ENCODE data around the gene HOXB13. TPM values are rescaled to one million over a fixed set of nuclear protein-coding genes. Genes with fewer than 3 reads are reported as not detected.

HOXB13 gene
- total RNA-seq, 1 donor from 2014 or later = not detected

DNA sequence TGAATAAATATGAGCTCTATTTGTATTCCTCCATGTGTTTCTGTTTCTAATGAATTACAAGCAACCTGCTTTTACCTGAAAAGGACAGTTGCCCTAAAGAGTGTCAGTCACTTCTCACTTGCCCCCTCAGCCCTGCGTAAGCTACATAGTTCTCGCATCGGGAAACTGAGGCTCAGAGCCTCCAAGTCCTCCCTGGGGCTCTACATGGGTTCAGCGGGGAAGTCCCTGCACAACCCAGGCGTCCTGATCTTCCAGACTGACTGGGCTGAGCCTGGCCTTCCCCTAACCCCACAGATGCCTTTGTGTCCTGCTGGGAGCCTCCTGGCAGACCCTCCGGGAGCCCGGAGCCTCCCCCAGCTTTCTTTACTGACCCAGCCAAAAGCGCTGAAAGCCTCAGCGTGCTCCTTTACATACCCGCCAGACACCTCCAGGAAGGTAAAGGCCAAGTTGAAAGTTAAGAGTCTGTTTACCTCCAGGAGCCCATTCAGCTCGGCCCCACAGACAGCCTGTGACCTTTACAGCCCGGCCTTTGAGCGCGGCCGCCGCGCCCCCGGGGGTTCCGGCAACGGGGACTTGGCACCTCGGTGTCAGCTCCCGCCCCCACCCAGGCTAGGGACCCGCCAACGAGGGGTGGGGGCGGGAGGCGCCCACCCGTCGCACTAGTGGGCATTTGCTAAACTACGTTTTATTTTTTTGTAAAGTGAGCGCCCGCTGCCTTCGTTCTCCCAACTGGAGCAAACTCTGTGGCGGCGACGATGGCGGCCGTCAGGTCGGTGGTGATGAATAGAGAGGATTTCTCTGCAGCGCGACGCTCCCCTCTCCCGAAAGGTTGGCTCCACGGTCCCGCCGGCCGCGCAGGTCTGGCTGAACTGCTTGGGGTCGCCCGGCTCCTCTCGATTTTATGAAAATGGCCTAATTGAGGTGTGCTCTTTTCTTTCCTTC lies 4.4 kb upstream of the HOXB13 start:
- TF ChIP-seq, protein P1, sequence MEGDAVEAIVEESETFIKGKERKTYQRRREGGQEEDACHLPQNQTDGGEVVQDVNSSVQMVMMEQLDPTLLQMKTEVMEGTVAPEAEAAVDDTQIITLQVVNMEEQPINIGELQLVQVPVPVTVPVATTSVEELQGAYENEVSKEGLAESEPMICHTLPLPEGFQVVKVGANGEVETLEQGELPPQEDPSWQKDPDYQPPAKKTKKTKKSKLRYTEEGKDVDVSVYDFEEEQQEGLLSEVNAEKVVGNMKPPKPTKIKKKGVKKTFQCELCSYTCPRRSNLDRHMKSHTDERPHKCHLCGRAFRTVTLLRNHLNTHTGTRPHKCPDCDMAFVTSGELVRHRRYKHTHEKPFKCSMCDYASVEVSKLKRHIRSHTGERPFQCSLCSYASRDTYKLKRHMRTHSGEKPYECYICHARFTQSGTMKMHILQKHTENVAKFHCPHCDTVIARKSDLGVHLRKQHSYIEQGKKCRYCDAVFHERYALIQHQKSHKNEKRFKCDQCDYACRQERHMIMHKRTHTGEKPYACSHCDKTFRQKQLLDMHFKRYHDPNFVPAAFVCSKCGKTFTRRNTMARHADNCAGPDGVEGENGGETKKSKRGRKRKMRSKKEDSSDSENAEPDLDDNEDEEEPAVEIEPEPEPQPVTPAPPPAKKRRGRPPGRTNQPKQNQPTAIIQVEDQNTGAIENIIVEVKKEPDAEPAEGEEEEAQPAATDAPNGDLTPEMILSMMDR (IDR thresholded peaks at IDR 0.05) = no peak
- Histone ChIP-seq H3K27me3 (ENCODE audit: low read depth) (peaks cover 97% of the 10 kb centered on the region), H3K27ac (no peak overlapping the region), H3K9me3 (no peaks in the 10 kb centered on the region), H3K36me3 (no peaks in the 10 kb centered on the region), H3K4me3 (no peak overlapping the region), H3K4me1 (peaks cover 6% of the 10 kb centered on the region)
- DNase-seq = no peak
- no peak for ATAC-seq
- intact Hi-C loops (cut with DNase I) = no loop called here

DNA sequence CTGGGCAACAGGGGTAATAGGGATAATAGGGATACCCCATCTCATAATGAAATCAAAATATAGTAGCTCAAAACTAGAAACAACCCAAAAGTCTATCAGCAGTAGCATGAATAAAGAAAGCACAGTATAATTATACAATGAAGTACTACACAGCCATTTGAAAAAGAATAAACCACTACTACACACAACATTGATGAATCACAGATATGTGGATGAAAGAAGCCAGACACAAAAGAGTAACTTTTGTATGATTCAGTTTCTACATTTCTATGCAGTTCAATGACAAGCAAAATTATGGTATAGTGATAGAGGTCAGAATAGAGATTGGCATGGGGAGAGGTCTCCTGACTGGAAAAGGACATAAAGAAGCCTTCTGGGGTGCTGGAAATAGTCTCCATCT lies 2.8 kb upstream of the HOXB13 start:
- intact Hi-C loops (cut with DNase I) = no loop called here
- TF ChIP-seq, protein P1 (IDR thresholded peaks at IDR 0.05) = no peak
- Histone ChIP-seq H3K27me3 (ENCODE audit: low read depth) (peaks cover 98% of the 10 kb centered on the region), H3K9me3 (no peaks in the 10 kb centered on the region), H3K4me1 (peaks cover 6% of the 10 kb centered on the region), H3K4me3 (no peak overlapping the region), H3K27ac (no peak overlapping the region), H3K36me3 (no peaks in the 10 kb centered on the region)
- ATAC-seq = no peak
- DNase-seq = no peak

DNA sequence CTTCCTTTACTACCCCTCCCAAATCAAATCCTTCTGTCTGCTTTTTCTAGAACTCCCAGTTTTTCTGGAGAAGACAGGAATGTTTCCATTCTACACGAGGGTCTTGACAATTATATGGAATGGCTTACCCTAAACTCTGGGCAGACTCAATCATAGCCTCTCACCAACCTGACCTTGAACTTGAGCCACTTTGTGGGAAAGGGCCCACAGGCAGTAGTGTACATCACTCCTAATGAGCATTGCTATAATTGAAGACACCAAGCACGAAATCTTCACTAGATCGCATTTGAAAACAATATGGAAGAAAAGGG lies 1.6 kb upstream of the HOXB13 start:
- Histone ChIP-seq H3K9me3 (no peaks in the 10 kb centered on the region), H3K27ac (no peak overlapping the region), H3K27me3 (ENCODE audit: low read depth) (peaks cover 98% of the 10 kb centered on the region), H3K4me1 (peaks cover 10% of the 10 kb centered on the region), H3K36me3 (no peaks in the 10 kb centered on the region), H3K4me3 (no peak overlapping the region)
- ATAC-seq (no peak), DNase-seq (no peak)
- intact Hi-C loops (cut with DNase I) = no loop called here
- TF ChIP-seq, protein P1 (IDR thresholded peaks at IDR 0.05) = no peak

DNA sequence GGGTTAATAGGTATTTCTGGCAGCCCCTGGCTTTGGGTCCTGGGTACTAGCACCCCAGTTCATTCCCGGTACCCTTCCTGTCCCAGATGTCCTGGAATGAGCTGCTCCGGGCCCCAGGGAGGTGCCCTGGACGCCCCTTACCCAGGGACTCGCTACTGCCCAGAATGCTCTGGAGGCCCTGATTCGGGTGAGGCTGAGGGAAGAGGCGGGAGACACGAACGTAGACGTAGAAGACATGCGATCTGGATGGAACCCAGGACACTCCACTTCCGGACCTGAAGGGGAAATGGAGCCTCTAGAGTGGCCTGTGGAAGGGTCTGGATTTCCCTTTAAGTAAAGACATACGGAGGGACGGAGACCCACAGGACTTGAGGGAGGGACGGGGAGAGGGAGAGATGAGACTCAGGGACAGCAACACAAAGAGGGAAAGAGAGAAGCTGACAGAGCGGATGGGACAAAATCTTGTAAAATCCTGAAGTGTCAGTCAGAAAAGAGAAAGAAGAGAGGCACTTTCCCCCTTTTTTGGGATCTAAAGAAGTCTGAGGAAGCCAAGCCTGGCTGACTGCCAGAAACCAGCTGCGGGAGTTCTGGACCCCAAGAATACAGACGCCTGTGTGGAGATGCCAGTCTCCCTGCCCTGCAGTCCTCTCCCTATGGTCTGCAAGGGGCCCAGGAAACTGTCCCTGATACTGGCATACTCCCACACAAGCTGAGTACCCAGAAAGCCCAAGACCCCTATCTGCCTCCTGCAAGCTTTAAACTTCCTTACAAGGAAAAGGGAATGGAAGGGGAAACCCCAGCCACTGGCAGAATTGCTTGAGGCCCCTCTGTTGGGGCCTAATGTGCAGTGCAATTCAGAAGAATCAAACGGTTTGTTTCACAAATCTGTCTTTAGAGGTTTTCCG lies 1.0 kb upstream of the HOXB13 start:
- H3K9me3 ChIP-seq = no peaks in the 10 kb centered on the region
- H3K4me3 ChIP-seq = no peak overlapping the region
- peaks cover 98% of the 10 kb centered on the region for H3K27me3 ChIP-seq (ENCODE audit: low read depth)
- intact Hi-C loops (cut with DNase I) = no loop called here
- H3K4me1 ChIP-seq = peaks cover 16% of the 10 kb centered on the region
- ATAC-seq (no peak), DNase-seq (no peak)
- H3K27ac ChIP-seq = no peak overlapping the region
- TF ChIP-seq, protein P1 (IDR thresholded peaks at IDR 0.05) = no peak
- no peaks in the 10 kb centered on the region for H3K36me3 ChIP-seq

DNA sequence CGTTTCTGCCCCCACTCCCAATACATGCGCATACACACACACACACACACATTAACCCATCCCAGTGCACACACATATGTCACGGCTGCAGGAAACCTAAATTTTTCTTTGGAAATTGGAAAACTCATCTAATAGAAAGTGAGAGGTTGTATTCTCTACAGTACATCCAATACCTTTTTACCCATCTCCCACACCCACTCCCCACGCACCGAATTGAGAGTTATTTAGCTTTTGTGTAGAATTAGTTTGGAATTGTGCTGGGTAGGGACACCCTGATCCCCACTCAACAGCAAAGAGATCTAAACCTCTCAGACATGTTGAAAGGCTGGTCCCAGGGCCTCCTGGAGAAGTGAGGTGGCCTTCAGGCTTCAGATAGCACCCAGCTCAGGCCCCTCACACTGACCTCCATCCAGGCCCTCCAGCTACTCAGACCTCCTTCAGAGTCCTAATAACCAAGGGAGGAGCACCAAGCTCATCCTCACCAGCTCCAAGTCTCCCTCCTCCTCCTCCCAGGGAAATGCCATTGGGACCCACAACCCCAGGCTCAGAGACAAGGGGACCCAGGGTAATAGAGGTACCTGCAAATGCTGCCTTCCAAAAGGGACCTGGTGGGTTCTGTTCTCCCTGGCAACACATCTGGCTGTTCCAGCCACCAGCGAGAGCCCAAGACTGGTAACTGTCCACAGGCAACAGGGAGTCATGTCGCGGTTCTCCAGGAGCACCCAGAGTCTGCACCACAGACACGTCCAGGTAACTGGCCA lies 955 bp downstream of the HOXB13 start:
- no peak for DNase-seq
- intact Hi-C loops (cut with DNase I) = no loop called here
- no peaks in the 10 kb centered on the region for H3K9me3 ChIP-seq
- no peak overlapping the region for H3K27ac ChIP-seq
- peaks cover 33% of the 10 kb centered on the region for H3K4me1 ChIP-seq
- no peaks in the 10 kb centered on the region for H3K36me3 ChIP-seq
- TF ChIP-seq, protein P1 (IDR thresholded peaks at IDR 0.05) = no peak
- peaks cover 98% of the 10 kb centered on the region for H3K27me3 ChIP-seq (ENCODE audit: low read depth)
- no peak for ATAC-seq
- H3K4me3 ChIP-seq = no peak overlapping the region
